ENCODE data around the gene CLEC4A.
"Not testable (repeated sequence)": the region's sequence is repeated elsewhere in the genome, so short reads cannot be mapped to it uniquely, and the experiment has no call there.

DNA sequence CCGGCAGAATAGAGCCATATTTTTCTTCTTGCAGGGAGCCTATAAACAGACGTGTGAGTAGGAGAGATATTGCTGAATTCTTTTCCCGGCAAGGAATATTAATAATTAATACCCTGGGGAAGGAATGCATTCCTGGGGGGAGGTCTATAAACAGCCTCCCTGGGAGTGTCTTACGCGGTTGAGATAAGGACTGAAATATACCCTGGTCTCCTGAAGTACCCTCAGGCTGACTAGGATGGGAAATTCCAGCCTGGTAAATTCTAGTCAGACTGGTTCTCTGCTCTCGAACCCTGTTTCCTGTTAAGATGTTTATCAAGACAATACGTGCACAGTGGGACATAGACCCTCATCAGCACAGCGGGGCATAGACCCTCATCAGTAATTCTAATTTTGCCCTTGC is 18.2 kb downstream of the CLEC4A start:
- TF ChIP-seq, protein P1, sequence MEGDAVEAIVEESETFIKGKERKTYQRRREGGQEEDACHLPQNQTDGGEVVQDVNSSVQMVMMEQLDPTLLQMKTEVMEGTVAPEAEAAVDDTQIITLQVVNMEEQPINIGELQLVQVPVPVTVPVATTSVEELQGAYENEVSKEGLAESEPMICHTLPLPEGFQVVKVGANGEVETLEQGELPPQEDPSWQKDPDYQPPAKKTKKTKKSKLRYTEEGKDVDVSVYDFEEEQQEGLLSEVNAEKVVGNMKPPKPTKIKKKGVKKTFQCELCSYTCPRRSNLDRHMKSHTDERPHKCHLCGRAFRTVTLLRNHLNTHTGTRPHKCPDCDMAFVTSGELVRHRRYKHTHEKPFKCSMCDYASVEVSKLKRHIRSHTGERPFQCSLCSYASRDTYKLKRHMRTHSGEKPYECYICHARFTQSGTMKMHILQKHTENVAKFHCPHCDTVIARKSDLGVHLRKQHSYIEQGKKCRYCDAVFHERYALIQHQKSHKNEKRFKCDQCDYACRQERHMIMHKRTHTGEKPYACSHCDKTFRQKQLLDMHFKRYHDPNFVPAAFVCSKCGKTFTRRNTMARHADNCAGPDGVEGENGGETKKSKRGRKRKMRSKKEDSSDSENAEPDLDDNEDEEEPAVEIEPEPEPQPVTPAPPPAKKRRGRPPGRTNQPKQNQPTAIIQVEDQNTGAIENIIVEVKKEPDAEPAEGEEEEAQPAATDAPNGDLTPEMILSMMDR (conservative IDR thresholded peaks at IDR 0.05), result not testable (repeated sequence)
- not testable (repeated sequence) for TF ChIP-seq EZH2 (IDR thresholded peaks at IDR 0.05; ENCODE audit: low read depth)

Data from PC-9 (cell line).